ENCODE data around the gene GLYAT. TPM values are rescaled to one million over a fixed set of nuclear protein-coding genes. Genes with fewer than 3 reads are reported as not detected.

Gene GLYAT
- total RNA-seq, 1 experiment from 2014 or later = not detected

DNA sequence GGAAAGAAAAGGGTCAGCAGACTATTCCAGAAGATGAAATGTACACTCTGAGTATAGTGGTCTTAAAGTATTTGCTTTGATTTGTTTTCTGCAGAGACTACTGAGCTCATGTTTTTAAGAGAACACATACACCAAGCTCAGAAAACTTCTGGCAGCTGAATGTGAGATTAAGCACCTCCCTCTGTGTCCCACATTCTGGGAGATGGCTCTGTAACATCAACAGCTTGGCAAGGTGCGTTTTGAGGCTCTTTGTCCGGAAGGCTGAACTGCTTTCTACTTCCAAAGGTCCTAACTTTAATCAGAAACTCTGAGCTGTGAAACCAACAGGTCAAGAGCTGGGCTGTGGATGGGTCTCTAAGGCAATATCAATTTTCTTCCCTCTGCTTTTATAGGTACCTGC, 36.4 kb upstream of the GLYAT start:
- Histone ChIP-seq H3K4me1 (peaks cover 23% of the 10 kb centered on the region), H3K9me3 (peaks cover 22% of the 10 kb centered on the region), H3K4me3 (ENCODE audit: low read depth, low read length) (no peak overlapping the region), H3K27me3 (replicated peaks; ENCODE audit: control insufficient read depth, insufficient read depth, low read length) (no peaks in the 10 kb centered on the region), H3K36me3 (ENCODE audit: control insufficient read depth, insufficient read depth, low read length) (no peaks in the 10 kb centered on the region)
- no peak overlapping the region for H3K27ac Mint-ChIP-seq (ENCODE audit: unreplicated experiment)
- intact Hi-C loops (cut with micrococcal nuclease; ENCODE audit: unreplicated experiment) = no loop called here
- CTCF ChIA-PET = no interaction called here
- H3K4me1 Mint-ChIP-seq (ENCODE audit: low read depth, unreplicated experiment) = peaks cover 14% of the 10 kb centered on the region
- H3K4me3 Mint-ChIP-seq (ENCODE audit: unreplicated experiment) = no peak overlapping the region
- H3K36me3 Mint-ChIP-seq (ENCODE audit: insufficient read depth, unreplicated experiment) = no peaks in the 10 kb centered on the region
- TF ChIP-seq, protein P1, sequence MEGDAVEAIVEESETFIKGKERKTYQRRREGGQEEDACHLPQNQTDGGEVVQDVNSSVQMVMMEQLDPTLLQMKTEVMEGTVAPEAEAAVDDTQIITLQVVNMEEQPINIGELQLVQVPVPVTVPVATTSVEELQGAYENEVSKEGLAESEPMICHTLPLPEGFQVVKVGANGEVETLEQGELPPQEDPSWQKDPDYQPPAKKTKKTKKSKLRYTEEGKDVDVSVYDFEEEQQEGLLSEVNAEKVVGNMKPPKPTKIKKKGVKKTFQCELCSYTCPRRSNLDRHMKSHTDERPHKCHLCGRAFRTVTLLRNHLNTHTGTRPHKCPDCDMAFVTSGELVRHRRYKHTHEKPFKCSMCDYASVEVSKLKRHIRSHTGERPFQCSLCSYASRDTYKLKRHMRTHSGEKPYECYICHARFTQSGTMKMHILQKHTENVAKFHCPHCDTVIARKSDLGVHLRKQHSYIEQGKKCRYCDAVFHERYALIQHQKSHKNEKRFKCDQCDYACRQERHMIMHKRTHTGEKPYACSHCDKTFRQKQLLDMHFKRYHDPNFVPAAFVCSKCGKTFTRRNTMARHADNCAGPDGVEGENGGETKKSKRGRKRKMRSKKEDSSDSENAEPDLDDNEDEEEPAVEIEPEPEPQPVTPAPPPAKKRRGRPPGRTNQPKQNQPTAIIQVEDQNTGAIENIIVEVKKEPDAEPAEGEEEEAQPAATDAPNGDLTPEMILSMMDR (IDR thresholded peaks at IDR 0.05; ENCODE audit: insufficient read depth in 1 of 2, low read depth in 1 of 2, low read length in 1 of 2, severe bottlenecking in 1 of 2, unreplicated experiment in 1 of 2) = no peak
- no TSS peak for BruUV-seq (replicated peaks)
- POLR2A ChIA-PET = no interaction called here
- H3K9me3 Mint-ChIP-seq (ENCODE audit: unreplicated experiment) = peaks cover 26% of the 10 kb centered on the region
- H3K27me3 Mint-ChIP-seq (ENCODE audit: insufficient read depth, unreplicated experiment) = no peaks in the 10 kb centered on the region
- no peak for DNase-seq

DNA sequence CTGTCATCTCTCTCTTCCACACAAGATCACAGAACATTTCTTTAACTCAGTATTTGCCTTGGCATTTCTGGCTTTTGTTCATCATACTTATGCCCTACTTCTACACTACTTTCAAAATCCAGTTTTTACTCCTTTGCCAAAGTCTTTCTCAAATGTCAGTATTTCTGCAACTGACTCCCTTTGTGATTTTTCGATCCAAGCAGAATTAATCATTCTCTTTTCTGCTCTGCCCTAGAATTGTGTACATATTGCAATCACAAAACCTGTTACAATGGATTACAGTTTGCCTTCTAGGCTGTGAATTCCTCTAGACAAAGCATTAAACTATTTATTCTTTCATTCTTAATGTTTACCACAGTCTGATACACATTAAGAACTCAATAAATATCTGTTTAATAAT, 33.3 kb upstream of the GLYAT start:
- H3K4me3 ChIP-seq (ENCODE audit: low read depth, low read length) = no peak overlapping the region
- no peaks in the 10 kb centered on the region for H3K36me3 ChIP-seq (ENCODE audit: control insufficient read depth, insufficient read depth, low read length)
- H3K9me3 ChIP-seq = peaks cover 15% of the 10 kb centered on the region; the same call in 1 of the 2 replicates
- TF ChIP-seq, protein P1 (IDR thresholded peaks at IDR 0.05; ENCODE audit: insufficient read depth in 1 of 2, low read depth in 1 of 2, low read length in 1 of 2, severe bottlenecking in 1 of 2, unreplicated experiment in 1 of 2) = no peak
- DNase-seq = no peak
- H3K4me3 Mint-ChIP-seq (ENCODE audit: unreplicated experiment) = no peak overlapping the region
- BruUV-seq (replicated peaks) = no TSS peak
- no peaks in the 10 kb centered on the region for H3K27me3 Mint-ChIP-seq (ENCODE audit: insufficient read depth, unreplicated experiment)
- no peaks in the 10 kb centered on the region for H3K27me3 ChIP-seq (replicated peaks; ENCODE audit: control insufficient read depth, insufficient read depth, low read length)
- H3K4me1 ChIP-seq = peaks cover 26% of the 10 kb centered on the region
- H3K36me3 Mint-ChIP-seq (ENCODE audit: insufficient read depth, unreplicated experiment) = peaks cover 5% of the 10 kb centered on the region
- ChIA-PET POLR2A (no interaction called here), CTCF (no interaction called here)
- peaks cover 12% of the 10 kb centered on the region for H3K9me3 Mint-ChIP-seq (ENCODE audit: unreplicated experiment)
- no peak overlapping the region for H3K27ac Mint-ChIP-seq (ENCODE audit: unreplicated experiment)
- intact Hi-C loops (cut with micrococcal nuclease; ENCODE audit: unreplicated experiment) = no loop called here
- peaks cover 13% of the 10 kb centered on the region for H3K4me1 Mint-ChIP-seq (ENCODE audit: low read depth, unreplicated experiment)

DNA sequence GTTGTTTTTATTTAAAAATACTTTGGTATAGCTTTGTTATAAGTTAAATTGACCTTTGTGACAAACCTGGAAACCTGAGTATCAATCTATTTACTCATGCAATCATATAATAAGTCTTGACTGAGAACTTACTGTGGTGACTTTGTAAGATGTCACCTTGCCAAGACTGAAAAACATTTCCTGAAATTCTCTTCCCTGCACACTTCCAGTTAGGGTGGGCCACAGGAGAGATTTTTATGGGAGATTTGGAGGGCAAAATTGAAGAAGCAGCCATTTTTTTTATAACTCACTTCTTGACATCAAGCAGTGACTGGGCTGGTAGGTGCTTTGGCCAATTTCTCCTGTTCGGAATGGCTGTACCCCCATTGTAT, 31.4 kb upstream of the GLYAT start:
- Mint-ChIP-seq H3K27me3 (ENCODE audit: insufficient read depth, unreplicated experiment) (no peaks in the 10 kb centered on the region), H3K4me1 (ENCODE audit: low read depth, unreplicated experiment) (peaks cover 13% of the 10 kb centered on the region), H3K36me3 (ENCODE audit: insufficient read depth, unreplicated experiment) (peaks cover 5% of the 10 kb centered on the region), H3K9me3 (ENCODE audit: unreplicated experiment) (peaks cover 12% of the 10 kb centered on the region), H3K27ac (ENCODE audit: unreplicated experiment) (peak overlapping the region; percentile 50), H3K4me3 (ENCODE audit: unreplicated experiment) (no peak overlapping the region)
- no peaks in the 10 kb centered on the region for H3K27me3 ChIP-seq (replicated peaks; ENCODE audit: control insufficient read depth, insufficient read depth, low read length)
- DNase-seq = no peak
- peaks cover 16% of the 10 kb centered on the region for H3K4me1 ChIP-seq
- CTCF ChIA-PET = no interaction called here
- no peaks in the 10 kb centered on the region for H3K36me3 ChIP-seq (ENCODE audit: control insufficient read depth, insufficient read depth, low read length)
- BruUV-seq (replicated peaks) = no TSS peak
- intact Hi-C loops (cut with micrococcal nuclease; ENCODE audit: unreplicated experiment) = loop anchor here (2.0 kb wide), 1 partner anchor 26 kb away; no protein-coding TSS in a partner anchor
- TF ChIP-seq, protein P1 (IDR thresholded peaks at IDR 0.05; ENCODE audit: insufficient read depth in 1 of 2, low read depth in 1 of 2, low read length in 1 of 2, severe bottlenecking in 1 of 2, unreplicated experiment in 1 of 2) = no peak
- 0 out of 2 replicates have a peak, but pooled peaks cover 3% of the 10 kb centered on the region for H3K9me3 ChIP-seq
- H3K4me3 ChIP-seq (ENCODE audit: low read depth, low read length) = no peak overlapping the region
- POLR2A ChIA-PET = no interaction called here
